GM19455 (cell line): ENCODE measurements around the gene NOD1.

ENCODE experiments used
- ATAC-seq: cut with Tn5 transposase; IDR thresholded peaks from one replicate; pipeline ENCODE4 v1.9.1; 2021; ENCODE audit not compliant: unreplicated experiment

NOD1 gene

GRCh38 chr7:30450240-30450982 is 28.2 kb downstream of the NOD1 start:
- no peak for ATAC-seq

GRCh38 chr7:30448461-30449189 is 30.0 kb downstream of the NOD1 start:
- no peak for ATAC-seq

DNA sequence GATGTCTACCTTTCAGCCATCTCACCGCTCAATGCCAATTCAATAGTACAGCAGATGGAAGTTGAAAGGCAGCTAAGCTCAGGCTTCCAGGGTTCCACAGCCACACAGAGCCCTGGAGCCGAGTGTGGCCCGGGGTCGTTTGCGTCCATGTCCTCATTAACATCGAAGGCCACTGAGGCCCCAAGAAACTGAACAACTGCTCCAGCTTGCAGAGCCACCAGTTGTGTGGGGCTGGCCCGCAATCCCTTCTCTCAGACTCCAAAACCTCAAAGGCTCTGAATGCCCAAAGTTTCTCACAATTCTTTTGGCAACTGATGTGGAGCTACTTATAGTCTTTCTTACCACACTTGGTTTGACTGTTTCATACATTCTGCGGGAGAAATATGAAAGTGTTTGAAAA is 31.1 kb downstream of the NOD1 start:
- ATAC-seq, result no peak

DNA sequence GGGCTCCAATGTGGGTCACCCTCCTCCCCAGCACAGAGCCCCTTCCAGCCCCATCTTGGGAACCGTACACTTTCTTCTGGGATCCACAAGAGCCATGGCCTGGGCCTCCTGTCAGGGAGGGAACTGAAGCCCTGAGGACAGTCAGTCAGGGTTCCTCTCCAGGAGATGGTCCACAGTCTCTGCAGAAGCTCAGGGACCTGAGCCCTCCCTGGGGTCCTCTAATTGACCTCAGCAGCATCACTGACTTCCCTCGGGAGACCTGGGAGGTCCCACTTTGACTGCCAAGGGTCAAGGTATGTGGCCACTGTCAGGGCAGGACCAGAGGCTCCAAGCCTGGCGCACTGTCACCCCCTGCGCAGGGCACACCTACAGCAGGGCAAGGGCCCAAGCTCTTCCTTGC is 32.3 kb downstream of the NOD1 start:
- no peak for ATAC-seq

- peak; percentile 97 for ATAC-seq
Measured at GRCh38 chr7:30445770-30446169, 32.8 kb downstream of the NOD1 start.

GRCh38 chr7:30437823-30438574 is 40.6 kb downstream of the NOD1 start:
- no peak for ATAC-seq

DNA sequence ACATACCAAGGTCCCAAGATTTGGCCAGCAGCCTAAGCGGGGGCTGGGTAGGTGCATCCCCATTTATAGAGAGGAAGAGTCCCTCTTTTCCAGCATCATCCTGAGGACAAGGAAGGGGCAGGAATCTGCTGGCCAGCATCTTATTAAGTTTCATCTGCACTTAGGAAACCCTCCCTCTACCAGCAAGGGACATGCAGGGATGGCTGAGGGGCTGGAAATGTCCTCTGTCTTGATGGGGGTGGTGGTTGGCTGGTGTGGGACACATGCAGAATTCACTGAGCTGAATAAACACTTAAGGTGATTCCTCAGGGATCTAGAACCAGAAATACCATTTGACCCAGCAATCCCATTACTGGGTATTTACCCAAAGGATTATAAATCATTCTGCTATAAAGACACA is 42.1 kb downstream of the NOD1 start:
- no peak for ATAC-seq

DNA sequence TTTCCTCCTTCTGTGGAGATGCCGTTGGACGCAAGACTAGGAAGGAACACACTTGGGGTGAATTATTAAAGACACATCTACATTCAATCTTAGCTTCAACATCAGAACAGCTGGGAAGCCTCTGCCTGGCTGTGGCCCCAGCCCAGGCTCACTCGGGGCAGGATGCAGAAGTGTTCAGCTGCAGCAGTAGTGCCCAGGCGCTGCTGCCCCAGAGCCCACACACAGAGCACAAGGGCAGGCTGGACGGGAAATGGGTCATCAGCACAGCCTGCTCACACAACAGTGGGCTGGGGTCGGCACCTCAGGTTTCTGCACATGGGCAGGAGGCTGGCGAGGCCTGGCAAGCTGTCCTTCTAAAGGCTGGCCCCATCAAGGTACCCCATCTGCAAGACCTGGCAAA is 42.5 kb downstream of the NOD1 start:
- ATAC-seq, result no peak

DNA sequence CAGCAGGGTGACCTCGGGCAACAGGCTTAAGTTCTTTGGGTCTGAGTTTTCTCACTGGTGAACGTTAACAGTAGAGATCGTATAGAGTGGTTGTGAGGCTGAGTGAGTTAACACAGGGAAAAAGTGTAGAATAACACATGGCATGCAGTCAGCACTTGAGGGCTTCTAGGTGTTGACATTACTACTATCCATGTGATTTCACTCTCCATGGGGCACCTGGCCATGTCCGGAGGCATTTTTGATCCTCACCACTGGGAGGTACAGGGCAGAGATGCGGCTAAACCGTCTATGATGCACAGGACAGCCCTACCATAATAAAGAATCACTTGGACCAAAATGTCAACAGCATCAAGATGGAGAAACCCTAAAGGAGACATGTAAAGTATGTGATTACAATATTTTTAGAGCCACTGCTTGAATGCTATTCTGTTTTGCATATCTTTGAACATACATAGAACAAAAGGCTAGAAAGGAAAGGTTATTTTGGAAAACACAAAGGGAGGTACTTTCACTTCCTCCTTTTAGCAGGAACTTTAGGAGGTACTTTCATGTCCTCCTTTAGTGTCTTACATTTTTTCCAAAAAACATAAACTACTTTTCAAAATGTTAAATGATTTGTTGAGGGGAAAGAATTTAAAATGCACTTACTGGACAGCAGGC is 44.3 kb downstream of the NOD1 start:
- no peak for ATAC-seq

- no peak for ATAC-seq
Measured at GRCh38 chr7:30433506-30433905, 45.1 kb downstream of the NOD1 start.

DNA sequence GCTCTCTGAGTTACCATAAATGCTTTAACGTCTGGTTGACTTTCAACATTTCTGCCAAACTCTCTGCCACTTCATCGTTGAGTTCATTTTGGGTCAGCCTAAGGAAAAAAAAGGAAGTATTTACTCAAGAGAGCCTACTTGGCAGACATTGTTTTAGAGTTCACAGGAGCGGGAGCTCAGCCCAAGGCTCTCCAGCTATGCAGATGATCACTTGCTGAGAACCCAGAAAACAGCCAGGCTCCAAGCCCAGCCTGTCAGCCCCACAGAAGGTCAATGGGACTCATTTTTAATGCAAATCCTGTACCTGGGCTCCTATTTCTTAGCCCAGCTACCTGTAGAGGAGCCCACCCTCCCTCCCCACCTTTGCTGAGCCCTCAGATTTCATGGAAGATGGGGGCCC is 45.5 kb downstream of the NOD1 start:
- ATAC-seq, result no peak

DNA sequence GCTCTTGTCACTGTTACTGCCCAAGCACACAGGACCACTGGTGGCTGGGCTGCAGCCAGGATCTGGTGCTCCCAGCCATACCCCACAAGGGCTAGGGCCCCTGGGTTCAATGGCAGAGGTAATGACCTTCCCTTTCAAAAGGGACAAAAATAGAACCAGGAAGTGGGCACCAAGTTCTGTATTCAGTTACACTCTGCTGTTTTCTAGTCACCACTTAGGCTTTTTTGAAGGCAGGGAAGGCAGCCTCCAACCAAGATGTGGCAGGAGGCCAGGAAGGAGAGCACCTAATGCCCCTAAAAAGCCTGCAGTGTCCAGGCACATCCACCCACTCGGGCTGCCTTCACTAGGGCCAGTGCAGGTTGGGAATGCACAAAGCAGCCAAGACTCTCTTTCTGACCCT is 47.8 kb downstream of the NOD1 start:
- no peak for ATAC-seq

- no peak for ATAC-seq
Measured at GRCh38 chr7:30430276-30430675, 48.3 kb downstream of the NOD1 start.

DNA sequence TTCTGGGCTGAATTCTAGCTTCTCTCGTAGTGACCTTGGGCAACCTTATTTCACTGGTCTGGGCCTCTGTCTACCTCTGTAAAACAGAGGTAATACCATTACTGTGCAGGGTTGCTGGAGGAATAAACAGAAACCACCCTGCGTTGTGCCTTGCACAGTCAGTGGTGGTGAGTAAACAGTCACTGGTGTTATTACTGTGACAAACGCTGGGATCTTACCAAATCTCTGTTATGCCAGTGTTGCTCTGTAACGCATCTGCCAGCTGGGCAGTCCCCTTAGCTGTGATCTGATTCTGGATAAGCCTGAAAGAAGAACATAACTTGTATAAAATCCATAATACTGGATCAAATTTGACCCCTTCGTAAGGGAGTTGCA is 49.4 kb downstream of the NOD1 start:
- ATAC-seq, result no peak

DNA sequence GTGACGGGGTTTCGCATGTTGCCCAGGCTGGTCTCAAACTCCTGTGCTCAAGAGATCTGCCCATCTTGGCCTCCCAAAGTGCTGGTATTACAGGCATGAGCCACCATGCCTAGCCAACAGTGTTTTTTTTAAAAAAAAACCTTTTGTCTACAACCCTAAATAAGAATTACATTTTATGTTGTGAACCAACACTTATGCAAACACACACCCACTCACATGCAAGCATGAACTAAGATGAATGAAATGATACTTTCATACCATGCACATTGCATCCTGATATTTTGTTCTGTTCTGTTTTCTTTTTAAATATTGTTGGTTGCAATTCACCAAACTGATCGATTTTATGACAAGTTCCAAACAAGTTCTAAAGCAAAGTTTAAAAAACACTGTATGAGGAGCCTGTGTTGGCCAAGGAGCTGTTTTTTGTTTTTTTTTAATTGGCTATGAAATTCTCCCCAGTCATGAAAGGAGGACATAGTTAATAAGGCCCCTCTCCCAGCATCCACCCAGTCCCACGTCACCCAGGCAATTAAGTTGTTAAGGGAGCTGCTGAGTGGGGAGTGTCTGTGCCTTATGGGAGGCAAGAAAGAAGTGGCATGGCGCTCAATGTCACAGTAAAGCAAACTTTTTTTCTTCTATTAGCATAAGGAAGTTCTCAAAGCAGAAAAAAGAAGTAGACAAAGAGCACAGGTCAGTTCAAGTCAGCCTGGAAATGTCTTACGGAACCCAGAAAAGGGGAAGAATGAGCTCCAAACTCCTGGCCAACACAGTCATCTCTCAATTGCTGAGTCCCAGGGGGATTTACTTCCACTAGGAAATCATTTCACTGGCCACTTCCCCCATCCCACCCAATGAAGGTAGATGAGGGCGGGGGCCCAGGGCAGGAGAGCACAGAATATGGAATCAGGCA is 50.1 kb downstream of the NOD1 start:
- no peak for ATAC-seq

DNA sequence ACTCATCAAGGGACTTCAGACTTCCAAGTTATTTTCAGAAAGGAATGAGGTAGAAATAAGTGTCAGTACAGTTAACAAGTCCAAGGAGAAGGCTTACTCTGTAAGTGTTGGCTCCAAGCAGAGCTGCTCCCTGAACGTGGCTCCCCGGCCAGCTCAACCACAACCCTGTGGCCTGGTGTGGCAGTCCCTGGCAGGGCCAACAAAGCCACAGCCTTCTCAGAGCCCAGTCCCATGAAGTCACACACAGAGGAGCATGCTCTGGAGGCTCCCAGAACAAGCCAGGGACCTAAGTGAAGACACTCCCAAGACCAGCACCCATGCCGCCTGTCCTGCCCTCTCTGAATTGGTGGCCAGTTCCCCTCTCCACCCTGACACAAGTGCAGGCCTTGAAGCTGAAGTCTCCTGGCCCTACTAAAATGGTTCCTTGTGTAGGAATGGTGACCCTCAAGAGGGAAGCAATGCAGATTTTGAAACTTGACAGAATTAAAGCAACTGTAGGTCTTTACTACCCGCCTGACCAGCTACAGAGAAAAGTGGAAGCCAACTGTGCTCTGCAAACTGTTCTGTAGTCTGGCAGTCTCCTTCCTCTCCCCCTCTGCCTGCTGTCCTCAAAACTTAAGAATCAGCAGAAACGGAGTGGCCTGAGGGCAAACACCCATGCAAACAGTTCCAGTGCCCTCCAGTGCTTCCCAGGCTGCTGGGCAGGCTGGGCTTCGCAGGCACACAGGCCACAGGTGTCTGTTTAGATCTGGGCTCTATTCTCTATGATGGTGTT is 51.1 kb downstream of the NOD1 start:
- ATAC-seq, result no peak

GRCh38 chr7:30424506-30424905 is 54.1 kb downstream of the NOD1 start:
- ATAC-seq, result no peak

DNA sequence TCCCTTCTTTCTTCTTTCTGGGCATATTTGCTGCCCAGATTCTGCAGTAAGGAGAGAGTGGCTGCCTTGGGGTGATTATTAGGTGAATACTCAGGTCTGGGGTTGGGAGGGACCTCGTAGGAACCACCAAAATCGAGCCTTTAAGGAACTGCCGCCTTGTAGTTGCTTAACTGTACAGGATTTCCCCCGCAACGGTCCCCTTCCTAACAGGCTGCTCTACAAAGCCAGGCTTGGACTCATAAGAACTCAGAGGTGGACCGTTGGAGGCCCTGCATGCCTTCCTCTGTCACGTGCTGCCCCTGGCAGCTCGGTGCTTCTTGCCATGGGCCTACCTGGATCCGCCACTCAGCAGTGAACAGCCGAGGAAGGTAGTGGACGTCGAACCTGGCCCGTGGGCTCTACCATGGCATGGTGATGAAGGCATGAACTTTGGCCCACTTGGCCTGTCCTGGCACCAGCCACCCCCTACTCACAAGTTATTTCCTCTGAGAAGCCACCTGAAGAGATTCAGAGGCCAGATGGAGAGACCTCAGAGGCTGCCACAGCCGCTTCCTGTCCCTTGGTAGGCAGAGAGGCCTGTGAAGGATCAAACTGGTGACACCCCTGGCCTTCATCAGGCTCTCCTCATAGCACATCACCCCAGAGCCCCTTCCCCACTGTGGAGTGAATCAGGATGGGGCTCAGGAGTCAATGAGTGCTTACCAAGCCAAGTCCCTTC is 54.6 kb downstream of the NOD1 start:
- ATAC-seq, result no peak

GRCh38 chr7:30422922-30423321 is 55.7 kb downstream of the NOD1 start:
- ATAC-seq, result no peak
